Choroid plexus epithelial cell (primary cell): ENCODE data around the gene VPS41.

Experiments used
- DNase-seq: peaks from one replicate; pipeline ENCODE4 v3.0.0-alpha.2; 2010; ENCODE audit warnings: low read depth
- H3K4me3 ChIP-seq: 2 replicates; pipeline ENCODE4 v1.5.1; 2011; ENCODE audit warnings: low read depth, mild to moderate bottlenecking, control low read depth, low read length, moderate library complexity
- TF ChIP-seq, protein P1 (sequence below): conservative IDR thresholded peaks from 2 replicates; pipeline ENCODE4 v1.5.1; 2011; ENCODE audit warnings: low read depth, mild to moderate bottlenecking, control low read depth, inconsistent platforms, low read length, moderate library complexity

VPS41 gene

DNA sequence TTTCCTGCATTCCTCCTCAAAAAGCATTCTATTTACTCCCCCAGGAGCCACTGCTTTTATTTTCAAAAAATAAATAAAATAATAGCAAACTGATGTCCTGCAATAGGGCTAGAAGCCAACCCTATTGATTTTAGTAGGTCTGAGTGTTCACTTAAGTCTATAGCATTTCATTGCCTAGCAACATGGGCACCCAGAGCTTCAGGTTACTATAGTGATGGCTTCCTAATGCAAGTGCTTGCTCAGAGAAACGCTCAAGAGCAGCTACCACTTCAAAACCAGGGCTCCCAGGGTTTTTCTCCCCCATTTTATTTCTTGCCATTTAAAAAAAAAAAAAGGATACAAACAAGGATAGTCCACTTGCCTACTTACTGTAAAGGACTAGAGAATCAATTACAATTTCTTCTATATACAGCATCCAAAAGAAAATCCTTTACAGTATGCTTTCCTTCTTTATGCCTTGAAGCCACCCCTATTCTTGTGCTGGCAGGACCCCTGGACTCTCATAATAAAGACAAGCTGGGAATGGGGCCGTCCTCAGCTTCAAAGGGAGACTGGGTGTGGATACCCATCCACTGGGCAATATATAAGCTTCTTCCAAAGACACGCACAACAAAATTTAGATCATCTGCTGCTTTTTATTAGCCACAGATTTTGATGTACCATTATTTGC is 133.3 kb downstream of the VPS41 start:
- TF ChIP-seq, protein P1, sequence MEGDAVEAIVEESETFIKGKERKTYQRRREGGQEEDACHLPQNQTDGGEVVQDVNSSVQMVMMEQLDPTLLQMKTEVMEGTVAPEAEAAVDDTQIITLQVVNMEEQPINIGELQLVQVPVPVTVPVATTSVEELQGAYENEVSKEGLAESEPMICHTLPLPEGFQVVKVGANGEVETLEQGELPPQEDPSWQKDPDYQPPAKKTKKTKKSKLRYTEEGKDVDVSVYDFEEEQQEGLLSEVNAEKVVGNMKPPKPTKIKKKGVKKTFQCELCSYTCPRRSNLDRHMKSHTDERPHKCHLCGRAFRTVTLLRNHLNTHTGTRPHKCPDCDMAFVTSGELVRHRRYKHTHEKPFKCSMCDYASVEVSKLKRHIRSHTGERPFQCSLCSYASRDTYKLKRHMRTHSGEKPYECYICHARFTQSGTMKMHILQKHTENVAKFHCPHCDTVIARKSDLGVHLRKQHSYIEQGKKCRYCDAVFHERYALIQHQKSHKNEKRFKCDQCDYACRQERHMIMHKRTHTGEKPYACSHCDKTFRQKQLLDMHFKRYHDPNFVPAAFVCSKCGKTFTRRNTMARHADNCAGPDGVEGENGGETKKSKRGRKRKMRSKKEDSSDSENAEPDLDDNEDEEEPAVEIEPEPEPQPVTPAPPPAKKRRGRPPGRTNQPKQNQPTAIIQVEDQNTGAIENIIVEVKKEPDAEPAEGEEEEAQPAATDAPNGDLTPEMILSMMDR = no peak
- no peak for DNase-seq

DNA sequence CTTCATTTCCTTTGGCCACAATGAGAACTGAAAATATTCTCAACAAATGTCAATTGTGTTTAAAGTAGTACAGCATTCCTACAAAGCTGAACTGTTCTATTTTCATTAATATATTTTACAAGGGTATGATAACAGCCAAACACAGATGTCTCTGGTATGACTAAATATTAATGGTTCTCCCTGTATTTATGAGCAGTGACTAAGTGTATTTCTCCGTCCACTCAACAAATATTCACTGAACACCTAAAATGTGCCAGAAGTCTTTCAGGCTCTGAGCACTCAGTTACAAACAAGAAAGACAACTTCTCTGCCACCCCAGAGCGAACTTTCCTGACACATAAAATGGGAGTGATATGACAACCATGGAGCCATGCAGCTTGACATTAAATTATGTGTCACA is 135.6 kb downstream of the VPS41 start:
- TF ChIP-seq, protein P1 = no peak
- DNase-seq = no peak
- no peak overlapping the region for H3K4me3 ChIP-seq

More for the DNA sequence above, 133.3 kb downstream of the VPS41 start:
- H3K4me3 ChIP-seq = no peak overlapping the region

DNA sequence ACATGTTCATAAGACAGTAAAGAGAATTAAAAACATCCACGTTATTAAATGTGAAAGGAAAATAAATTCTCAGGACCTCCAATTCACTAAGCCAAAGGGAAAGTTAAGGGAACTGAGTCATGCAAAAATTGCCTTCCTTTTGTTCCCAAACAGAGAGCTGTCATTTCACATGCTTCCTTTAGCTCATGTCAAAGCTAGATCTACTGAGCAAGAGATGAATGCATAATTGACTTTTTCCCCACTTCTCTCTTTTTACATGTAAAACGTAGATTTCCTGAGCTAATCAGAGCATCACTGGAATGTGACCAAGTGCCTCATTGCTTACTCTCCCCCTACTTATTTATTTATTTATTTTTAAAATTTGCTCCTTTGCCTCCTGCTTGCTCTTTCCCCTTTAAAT is 148.8 kb downstream of the VPS41 start:
- no peak for DNase-seq
- TF ChIP-seq, protein P1 = no peak
- H3K4me3 ChIP-seq = no peak overlapping the region

DNA sequence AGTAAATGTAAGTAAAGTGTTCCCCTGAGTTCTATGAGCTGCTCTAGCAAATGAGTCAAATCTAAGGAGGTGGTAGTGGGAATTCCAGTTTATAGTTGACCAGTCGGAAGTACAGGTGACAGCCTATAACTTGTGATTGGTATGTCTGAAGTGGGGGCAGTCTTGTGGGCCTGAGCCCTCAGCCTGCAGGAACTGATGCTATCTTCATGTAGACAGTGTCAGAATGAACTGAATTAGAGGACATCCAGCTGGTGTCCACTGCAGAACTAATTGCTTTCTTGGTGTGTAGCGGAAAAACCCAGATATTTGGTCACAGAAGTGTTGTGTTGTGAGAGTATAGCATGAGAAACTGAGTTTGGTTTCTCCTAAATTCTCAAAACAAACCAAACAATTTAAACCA is 150.0 kb downstream of the VPS41 start:
- TF ChIP-seq, protein P1 = no peak
- no peak overlapping the region for H3K4me3 ChIP-seq

DNA sequence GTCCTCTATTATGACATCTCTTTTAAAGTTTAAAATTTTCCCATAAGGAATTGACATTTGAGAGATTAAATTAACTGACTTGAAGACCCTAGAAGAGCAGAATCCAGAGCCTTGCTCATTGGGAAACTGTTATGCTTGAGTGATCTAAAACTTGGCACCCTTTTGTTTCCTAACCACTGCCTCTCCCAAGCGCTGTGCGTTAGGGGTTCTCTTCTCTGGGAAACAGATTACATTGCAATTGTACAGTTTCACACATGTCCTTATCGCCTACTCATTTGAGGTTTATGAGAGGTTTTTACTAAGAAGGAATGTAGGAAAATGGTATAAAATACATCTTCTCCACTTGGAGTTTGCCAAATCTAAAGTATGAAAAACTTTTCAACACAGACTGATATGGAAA is 151.1 kb downstream of the VPS41 start:
- no peak overlapping the region for H3K4me3 ChIP-seq
- TF ChIP-seq, protein P1 = no peak
- DNase-seq = no peak

More for the DNA sequence above, 150.0 kb downstream of the VPS41 start:
- no peak for DNase-seq

DNA sequence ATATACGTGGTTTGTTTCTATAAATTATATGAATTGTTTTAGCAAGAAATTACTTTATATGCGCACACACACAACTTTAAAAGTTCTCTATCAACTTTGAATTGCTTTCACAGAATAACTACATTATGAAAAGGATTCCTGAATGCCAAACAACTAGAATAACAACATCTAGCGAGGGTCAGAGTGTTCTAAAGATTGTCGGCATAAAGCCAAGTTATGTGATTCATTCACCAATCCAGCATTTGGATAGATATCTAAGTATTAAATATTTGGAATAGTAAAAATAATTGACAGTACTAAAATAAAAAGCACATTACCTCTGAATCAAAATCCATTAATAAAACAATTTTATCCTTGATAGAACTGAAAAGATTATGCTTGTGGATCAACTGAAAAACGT is 152.5 kb downstream of the VPS41 start:
- peak; percentile 39 for DNase-seq
- TF ChIP-seq, protein P1 = no peak
- no peak overlapping the region for H3K4me3 ChIP-seq

DNA sequence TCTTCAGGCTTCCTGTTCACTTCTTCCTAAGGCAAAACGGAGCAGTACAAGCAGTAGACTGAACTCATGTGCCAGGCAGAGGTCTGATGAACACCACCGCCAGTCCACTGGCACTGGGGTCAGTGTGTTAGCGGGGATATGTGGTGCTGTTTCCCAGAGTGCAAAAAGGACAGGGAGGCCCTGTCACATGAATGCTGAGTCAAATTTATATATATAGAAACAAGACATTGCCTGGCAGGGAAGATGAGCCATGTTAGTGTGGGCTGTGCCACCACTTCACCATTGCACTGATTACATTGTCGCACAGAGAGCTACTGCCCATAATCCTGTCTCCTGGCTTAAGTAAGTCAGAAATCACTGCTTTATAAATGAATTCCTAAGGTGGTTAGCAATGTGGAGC is 155.6 kb downstream of the VPS41 start:
- H3K4me3 ChIP-seq = no peak overlapping the region
- DNase-seq = no peak
- TF ChIP-seq, protein P1 = no peak
